PFSK-1 (cell line): Measurements from ENCODE around the gene CARD8.

Experiments used
- FOXP2 ChIP-seq: optimal IDR thresholded peaks from 2 replicates; pipeline ENCODE3; 2011; ENCODE audit warnings: borderline replicate concordance, control low read depth, inconsistent platforms; ENCODE audit not compliant: insufficient read depth; ENCODE audit errors: extremely low read length, extremely low read depth
- POLR2AphosphoS5 ChIP-seq: IDR thresholded peaks from 2 replicates; pipeline ENCODE4 v1.6.1; 2012; ENCODE audit warnings: low read depth, mild to moderate bottlenecking, control low read depth, low read length, moderate library complexity
- SIN3A ChIP-seq: IDR thresholded peaks from 2 replicates; pipeline ENCODE4 v1.6.1; 2012; ENCODE audit warnings: mild to moderate bottlenecking, low read length, moderate library complexity, borderline replicate concordance; ENCODE audit not compliant: insufficient read depth
- TAF1 ChIP-seq: IDR thresholded peaks from 2 replicates; pipeline ENCODE4 v1.6.1; 2012; ENCODE audit warnings: low read length, control low read depth, borderline replicate concordance; ENCODE audit not compliant: insufficient read depth
- TF ChIP-seq, protein P1 (sequence below), 2 experiments: IDR thresholded peaks; 2 replicates each; pipeline versions ENCODE4 v1.6.1 to v1.8.0; 2011 to 2012; ENCODE audit warnings: low read depth in 2 of 2, low read length in 2 of 2, control low read depth in 1 of 2, inconsistent platforms in 1 of 2, mild to moderate bottlenecking in 1 of 2, moderate library complexity in 1 of 2; ENCODE audit not compliant: insufficient read depth in 1 of 2

The CARD8 gene

DNA sequence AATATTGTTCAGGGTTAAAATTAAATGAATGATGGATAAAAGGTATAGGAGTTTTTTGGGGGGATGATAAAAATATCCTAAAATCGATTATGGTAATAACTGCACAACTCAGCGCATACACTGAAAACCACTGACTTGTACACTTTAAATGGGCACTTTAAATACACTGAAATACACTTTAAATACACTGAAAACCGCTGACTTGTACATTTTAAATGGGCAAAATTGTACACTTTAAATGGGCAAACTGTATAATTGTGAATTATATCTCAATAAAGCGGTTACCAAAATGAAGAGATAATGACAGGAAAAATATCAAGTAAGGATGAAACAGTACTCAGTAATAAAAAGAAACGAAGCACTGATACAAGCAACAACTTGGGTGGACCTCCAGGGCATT is 87.0 kb downstream of the CARD8 start:
- no peak for TF ChIP-seq SIN3A
- no peak for TF ChIP-seq FOXP2
- TF ChIP-seq, protein P1, sequence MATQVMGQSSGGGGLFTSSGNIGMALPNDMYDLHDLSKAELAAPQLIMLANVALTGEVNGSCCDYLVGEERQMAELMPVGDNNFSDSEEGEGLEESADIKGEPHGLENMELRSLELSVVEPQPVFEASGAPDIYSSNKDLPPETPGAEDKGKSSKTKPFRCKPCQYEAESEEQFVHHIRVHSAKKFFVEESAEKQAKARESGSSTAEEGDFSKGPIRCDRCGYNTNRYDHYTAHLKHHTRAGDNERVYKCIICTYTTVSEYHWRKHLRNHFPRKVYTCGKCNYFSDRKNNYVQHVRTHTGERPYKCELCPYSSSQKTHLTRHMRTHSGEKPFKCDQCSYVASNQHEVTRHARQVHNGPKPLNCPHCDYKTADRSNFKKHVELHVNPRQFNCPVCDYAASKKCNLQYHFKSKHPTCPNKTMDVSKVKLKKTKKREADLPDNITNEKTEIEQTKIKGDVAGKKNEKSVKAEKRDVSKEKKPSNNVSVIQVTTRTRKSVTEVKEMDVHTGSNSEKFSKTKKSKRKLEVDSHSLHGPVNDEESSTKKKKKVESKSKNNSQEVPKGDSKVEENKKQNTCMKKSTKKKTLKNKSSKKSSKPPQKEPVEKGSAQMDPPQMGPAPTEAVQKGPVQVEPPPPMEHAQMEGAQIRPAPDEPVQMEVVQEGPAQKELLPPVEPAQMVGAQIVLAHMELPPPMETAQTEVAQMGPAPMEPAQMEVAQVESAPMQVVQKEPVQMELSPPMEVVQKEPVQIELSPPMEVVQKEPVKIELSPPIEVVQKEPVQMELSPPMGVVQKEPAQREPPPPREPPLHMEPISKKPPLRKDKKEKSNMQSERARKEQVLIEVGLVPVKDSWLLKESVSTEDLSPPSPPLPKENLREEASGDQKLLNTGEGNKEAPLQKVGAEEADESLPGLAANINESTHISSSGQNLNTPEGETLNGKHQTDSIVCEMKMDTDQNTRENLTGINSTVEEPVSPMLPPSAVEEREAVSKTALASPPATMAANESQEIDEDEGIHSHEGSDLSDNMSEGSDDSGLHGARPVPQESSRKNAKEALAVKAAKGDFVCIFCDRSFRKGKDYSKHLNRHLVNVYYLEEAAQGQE (IDR thresholded peaks at IDR 0.05; ENCODE audit: insufficient read depth in 1 of 2, low read depth in 2 of 2, low read length in 2 of 2), result no peak
- no peak for TF ChIP-seq POLR2AphosphoS5
- no peak for TF ChIP-seq TAF1

DNA sequence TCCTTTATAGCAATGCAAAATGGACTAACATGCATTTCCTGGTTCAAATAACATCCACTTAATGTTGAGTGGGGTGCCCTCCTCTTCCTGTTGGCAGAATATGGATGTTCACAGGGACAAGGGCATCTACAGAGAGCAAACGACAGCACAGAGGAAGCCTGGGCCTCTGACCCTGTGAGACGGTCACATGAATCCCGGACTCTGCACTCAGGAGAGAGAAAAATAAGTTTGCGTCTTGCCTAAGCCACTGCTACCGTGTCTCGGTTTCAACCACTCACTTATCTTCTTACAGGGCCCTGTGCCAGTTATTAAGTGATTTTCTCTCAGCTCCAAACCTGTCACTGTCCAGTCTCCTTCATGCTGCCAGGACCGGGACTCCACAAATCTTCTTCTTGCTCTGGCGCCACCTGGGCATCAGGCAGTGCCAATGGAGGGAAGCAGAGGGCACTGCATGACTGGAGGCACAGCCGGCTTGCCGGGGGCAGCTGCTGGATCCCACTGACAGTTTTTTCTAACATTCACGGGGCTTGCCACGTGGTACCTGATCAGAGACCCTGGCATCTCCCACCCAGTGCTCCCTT is 97.4 kb downstream of the CARD8 start:
- TF ChIP-seq POLR2AphosphoS5, result no peak
- TF ChIP-seq TAF1, result no peak
- TF ChIP-seq, protein P1 (IDR thresholded peaks at IDR 0.05; ENCODE audit: insufficient read depth in 1 of 2, low read depth in 2 of 2, low read length in 2 of 2), result no peak
- no peak for TF ChIP-seq SIN3A
- TF ChIP-seq FOXP2, result no peak
